NCI-H1105 treated with DMSO at 0.1 percent for 48 hours (cell line): ENCODE data around the gene FAM174C.

Source experiments
- DNase-seq: peaks from one replicate; lab custom pipeline; 2025; lab: John Stamatoyannopoulos, UW

Gene FAM174C

DNA sequence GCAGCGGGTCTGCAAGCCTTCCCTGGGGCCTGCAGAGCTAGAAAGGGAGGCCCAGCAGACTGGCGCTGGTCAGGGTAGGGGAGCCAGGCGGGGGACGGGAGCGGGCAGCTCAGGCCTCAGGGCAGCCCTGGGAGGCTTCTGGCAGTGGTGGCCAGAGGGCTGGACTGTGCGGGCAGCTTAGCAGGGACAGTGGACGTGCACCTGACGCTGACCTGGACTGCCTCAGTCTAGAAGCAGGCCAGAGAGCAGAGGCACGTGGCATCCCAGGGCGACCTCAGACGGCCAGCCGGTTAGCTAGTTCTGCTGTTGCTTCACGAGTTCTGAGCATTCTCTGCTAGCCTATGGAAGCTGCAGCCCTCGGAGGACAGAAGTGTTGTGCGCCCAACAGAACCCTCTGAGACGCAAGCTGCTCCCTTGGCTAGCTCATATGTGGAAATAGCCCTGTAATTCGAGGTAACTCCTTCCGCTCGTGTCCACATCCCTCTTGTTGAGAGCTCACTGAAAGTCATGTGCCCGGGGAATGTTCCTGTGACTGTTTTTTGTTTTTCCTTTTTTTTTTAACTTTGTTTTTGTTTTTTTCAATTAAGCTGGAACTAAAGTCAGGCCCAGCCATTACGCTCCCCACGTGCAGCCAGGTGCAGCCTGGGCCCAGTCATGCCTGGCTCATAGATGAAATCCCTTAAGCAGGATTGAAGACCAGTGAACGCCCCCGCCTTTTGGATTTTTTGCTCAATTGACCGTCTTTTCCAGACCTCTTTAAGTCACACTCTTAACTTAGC, 1.9 kb upstream of the FAM174C start:
- DNase-seq: no peak

- no peak for DNase-seq
These were observed 1.1 kb upstream of the FAM174C start for GRCh38 chr19:1274081-1274851.

DNA sequence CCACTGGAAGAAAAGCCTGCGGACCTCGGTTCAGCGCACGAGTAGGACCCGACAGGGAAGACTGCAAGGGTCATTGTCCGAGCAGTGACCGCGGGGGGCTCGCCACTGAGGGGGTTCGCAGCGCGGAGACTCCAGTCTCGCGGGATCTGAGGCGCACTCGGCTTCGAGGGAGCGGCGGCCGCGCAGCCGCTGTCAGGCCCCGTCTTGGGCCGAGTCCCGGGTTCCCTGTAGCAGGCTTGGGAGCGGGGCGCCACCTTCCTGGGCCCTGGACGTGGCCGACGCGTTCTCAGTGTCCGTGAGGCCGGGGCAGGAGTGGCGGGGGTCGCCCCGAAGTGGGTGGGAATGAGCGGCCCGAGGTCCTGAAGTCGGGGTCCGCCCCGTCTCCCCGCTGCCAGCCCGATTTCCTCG, 474 bp upstream of the FAM174C start:
- peak; percentile 43 for DNase-seq

DNA sequence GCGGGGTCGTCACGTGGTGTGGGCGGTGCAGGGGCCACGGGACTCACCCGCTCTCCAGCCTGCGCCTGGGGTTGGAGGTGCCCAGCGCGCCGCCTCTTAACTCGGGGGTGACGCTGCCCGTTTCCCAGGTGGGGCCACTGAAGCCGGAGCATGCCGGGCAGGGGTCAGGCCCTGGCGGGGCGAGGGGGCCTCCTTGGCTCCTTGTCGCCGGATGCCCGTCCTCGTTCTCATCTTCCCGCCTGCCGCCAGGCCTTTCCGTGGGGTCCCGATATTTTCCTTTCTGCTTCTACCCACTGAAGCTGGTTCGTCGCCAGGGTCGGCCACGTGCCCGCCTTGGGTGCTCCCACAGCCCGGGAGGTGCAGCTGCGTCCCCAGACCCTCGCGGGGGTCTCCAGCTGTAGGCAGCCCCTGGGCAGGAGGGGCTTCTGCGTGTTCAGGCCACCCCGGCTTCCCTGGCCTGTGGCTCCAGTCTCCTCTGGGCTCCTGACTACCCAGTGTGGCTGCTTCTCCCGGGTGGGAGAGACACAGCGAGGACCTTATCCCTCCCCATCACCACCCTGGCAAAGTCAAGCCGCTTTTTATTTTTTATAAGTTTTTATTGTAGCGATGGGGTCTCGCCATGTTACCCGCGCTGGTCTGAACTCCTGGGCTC, 772 bp downstream of the FAM174C start:
- no peak for DNase-seq

- DNase-seq: no peak
These were observed 1.3 kb downstream of the FAM174C start for GRCh38 chr19:1276628-1277022.

- DNase-seq: no peak
These were observed 1.7 kb downstream of the FAM174C start for GRCh38 chr19:1277061-1277460.

DNA sequence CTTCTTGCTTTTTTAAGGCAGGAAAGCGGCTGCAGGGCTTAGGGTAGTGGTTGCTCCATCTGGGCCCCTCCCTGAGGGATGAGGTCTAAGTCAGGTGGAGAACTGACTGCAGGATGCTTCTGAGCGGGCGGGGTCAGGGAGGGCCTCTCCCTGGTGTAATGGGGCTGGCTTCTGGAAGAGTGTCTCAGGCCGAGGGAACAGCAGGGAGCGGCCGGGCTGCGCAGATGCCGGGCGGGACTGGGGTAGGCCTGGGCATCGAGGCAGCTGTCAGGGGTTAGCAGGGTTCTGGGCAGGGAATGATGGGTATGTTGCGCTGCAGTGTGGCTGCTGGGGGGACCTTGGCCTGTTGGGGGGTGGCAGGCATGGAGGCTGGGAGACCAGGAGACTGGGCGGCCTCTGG, 2.7 kb downstream of the FAM174C start:
- no peak for DNase-seq

DNA sequence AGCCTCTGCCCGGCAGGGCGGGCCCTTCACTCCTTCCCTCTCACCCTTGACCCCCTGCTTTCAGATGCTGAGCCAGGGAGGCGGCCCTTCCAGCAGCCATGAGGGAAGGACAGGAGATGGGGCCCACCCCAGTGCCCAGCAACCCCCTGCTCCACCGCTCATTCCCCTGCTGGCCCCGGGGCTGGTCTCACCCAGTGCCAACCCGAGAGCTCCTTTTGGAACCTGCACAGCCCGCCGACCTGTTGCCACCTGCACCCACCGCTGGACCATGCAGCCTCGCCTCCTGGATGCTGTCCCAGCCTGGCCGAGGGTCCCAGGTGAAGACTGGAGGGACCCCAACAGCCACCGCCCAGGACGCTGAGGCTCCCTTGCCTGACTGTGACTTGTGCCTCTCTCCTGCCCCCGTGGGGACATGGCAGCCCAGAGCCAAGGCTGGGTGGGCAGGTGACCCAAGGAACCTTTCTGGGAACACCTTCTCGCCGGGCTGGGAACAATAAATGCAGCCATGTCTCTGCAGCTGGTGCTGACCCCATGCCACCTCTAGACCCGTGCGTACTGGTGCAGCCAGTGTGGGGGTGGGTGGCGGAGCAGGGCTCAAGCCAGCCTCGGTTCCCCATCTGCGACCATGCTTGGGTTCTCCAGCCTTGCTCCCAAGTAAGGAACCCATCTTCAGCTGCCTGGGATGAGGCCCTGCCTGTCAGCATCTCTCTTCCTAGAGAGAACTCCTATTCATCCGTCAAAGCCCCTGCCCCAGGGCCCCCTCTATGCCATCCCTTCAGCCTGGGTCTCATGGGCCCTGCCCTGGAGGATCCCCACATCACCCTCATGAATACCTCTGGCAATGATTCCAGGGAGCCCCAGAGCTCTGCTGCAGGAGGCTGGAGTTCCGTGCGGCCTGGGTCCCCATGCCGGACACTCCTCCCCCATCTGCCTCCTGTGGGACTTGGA, 3.7 kb downstream of the FAM174C start:
- no peak for DNase-seq

DNA sequence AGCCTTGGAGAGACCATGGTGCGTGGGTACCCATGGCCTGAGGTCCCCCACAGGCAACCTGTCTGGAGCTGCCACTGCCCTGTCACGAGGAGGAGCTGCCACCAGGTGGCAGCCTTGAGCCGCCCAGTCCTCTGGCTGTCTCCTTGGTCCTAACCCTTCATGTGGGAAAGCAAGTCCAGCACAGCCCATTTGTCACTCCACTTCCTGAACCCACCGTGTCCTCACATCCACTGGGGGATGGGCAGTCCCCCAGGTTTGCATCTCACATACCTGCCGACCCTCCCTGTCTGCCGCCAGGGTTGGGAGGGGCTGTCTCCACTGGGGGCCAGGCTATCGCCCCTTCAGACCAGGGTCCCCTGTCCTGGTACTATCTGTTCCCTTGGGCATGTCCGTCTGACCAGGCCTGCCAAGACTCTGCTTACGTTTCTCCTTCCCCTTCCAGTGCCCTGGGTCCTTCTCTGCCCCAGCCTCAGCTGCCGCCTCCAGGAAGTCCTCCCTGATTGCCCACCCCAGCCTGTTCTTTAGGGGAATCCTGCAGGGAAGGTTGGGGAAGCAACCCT, 4.5 kb downstream of the FAM174C start:
- peak; percentile 78 for DNase-seq

- DNase-seq: no peak
These were observed 5.6 kb downstream of the FAM174C start for GRCh38 chr19:1280636-1281568.

- no peak for DNase-seq
These were observed 6.4 kb downstream of the FAM174C start for GRCh38 chr19:1281569-1282287.

GRCh38 chr19:1282588-1283206, 7.4 kb downstream of the FAM174C start:
- DNase-seq: no peak

GRCh38 chr19:1283207-1283916, 8.0 kb downstream of the FAM174C start:
- no peak for DNase-seq

GRCh38 chr19:1283917-1284292, 8.6 kb downstream of the FAM174C start:
- no peak for DNase-seq

- no peak for DNase-seq
These were observed 9.1 kb downstream of the FAM174C start for GRCh38 chr19:1284293-1284978.

DNA sequence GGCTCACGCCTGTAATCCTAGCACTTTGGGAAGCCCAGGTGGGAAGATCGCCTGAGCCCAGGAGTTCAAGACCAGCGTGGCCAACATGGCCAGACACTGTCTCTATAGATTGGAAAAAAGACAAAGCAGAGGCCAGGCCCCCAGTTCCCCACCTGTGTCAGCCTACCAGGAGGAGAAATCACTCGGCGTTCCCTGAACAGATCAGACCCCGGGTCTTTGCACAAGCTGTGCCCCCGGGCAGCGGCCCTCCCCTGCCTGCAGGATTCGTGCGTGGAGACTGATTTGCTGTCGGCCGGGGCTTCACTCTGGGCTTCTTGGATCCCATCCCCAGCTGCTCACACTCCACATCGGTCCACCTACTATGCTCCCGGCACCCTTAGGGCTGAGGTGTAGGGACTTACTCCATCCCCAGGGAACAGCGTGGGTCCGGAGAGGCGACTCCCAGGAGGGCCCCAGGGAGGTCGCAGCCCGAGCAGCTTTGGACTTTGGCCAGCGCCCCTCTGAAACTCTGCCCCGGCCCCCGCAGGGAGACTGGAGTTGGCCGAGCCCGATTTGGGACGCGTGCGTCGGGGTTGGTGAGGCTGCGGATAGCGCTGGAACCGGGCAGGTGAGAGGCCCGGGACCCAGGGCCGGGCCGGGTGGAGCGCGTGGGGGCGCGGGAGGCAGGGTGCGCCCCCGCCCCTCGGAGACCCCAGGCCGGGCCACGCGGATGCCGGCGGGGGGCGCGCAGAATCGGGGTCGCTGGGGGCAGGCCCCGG, 9.8 kb downstream of the FAM174C start:
- DNase-seq: no peak

- no peak for DNase-seq
These were observed 10.5 kb downstream of the FAM174C start, which contains the start of gene EFNA2 for GRCh38 chr19:1285737-1286360. Gene EFNA2, plus strand, starts transcription at chr19:1285873. Its CDS starts 296 bp downstream, at chr19:1286169.
